Lung (tissue), 12 donors: Measurements from ENCODE around the gene POU6F1. TPM values are rescaled to one million over a fixed set of nuclear protein-coding genes. Genes with fewer than 3 reads are reported as not detected.

Experiments used
- ATAC-seq: fragments of 200-7000 bp; cut with Tn5 transposase; one replicate; pipeline ENCODE4 v1.9.1; 2020; ENCODE audit warnings: moderate number of reproducible peaks; ENCODE audit not compliant: insufficient read depth, low FRiP score
- DNase-seq, 3 donors: peaks; one replicate each; pipeline ENCODE4 v3.0.0-alpha.2; 2013 to 2017
- H3K27ac ChIP-seq, 2 donors: one replicate each; pipeline ENCODE4 v1.5.1; 2013; ENCODE audit warnings: mild to moderate bottlenecking in 2 of 2, moderate library complexity in 2 of 2, control low read depth in 1 of 2, inconsistent platforms in 1 of 2, low read depth in 1 of 2, low read length in 1 of 2
- H3K27me3 ChIP-seq, 3 donors: one replicate each; pipeline ENCODE4 v1.5.1; 2013; ENCODE audit warnings: low read length in 2 of 3; ENCODE audit not compliant: control insufficient read depth in 3 of 3, insufficient read depth in 3 of 3
- H3K36me3 ChIP-seq, 4 donors: one replicate each; pipeline ENCODE4 v1.5.1; 2013; ENCODE audit warnings: low read length in 4 of 4, mild to moderate bottlenecking in 1 of 4, moderate library complexity in 1 of 4; ENCODE audit not compliant: control insufficient read depth in 4 of 4, insufficient read depth in 4 of 4
- H3K4me1 ChIP-seq, 5 donors: one replicate each; pipeline ENCODE4 v1.5.1; 2013; ENCODE audit warnings: low read length in 5 of 5, mild to moderate bottlenecking in 2 of 5, moderate library complexity in 1 of 5; ENCODE audit not compliant: control insufficient read depth in 5 of 5, insufficient read depth in 5 of 5
- H3K4me3 ChIP-seq: one replicate; pipeline ENCODE4 v1.5.1; 2013; ENCODE audit warnings: mild to moderate bottlenecking, control low read depth, moderate library complexity
- H3K9ac ChIP-seq, 2 donors: one replicate each; pipeline ENCODE4 v1.5.1; 2013; ENCODE audit warnings: low read length in 2 of 2, control low read depth in 1 of 2; ENCODE audit not compliant: insufficient read depth in 1 of 2
- H3K9me3 ChIP-seq, 4 donors: one replicate each; pipeline ENCODE4 v1.5.1; 2013; ENCODE audit warnings: low read length in 3 of 4, mild to moderate bottlenecking in 1 of 4, moderate library complexity in 1 of 4; ENCODE audit not compliant: control insufficient read depth in 4 of 4, insufficient read depth in 3 of 4
- CTCF ChIP-seq: IDR thresholded peaks from 2 replicates; pipeline ENCODE4 v1.5.1; 2012; ENCODE audit warnings: mild to moderate bottlenecking; ENCODE audit errors: control extremely low read depth, extremely low read depth
- WGBS, 2 donors: extraction: QIAGEN DNeasy Blood & Tissue Kit; methylation state at CpG; one replicate each; pipeline ENCODE4 v1.1.7; 2013; 5-methylcytosine and 5-hydroxymethylcytosine counted together
- polyA plus RNA-seq, 2 donors: library from polyadenylated mRNA; stranded (reverse); fragments of 200-250 nt; gene quantifications; one replicate each; pipeline ENCODE4 v1.2.1, GENCODE V29; 2013
- total RNA-seq, 2 donors: library from RNA; depleted of rRNA in 1 of 2; stranded (reverse); fragments of >200 nt in 1 of 2; gene quantifications; one replicate each; pipeline ENCODE4 v1.2.1, GENCODE V29; 2014 to 2021
- donor health status: control.
- donor health status: control.
- donor health status: Bipolar disorder and iron deficiency.
- donor health status: healthy.
- donor health status: DM: yes; HTN: yes; CAD: no.

The POU6F1 gene
- total and polyA plus RNA-seq, 4 donors: 3.0 to 16.1 (median 9.2) TPM

DNA sequence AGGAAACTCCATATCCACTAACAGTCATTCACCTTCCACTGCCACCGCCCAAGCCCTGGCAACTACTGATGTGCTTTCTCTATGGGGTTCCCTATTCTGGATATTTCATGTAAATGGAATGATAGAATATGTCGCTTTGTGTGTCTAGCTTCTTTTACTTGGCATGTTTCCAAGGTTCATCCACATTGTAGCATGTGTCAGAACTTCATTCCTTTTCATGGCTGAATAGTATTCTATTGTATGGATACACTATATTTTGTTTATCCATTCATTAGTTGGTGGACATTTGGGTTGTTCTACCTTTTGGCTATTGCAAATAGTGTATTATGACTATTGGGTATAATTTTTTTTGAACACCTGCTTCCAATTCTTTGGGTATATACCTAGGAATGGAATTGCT, 8.6 kb downstream of the POU6F1 start:
- H3K4me3 ChIP-seq: no peak overlapping the region
- no peaks in the 10 kb centered on the region for H3K9me3 ChIP-seq
- no peak for DNase-seq
- no peak overlapping the region for H3K27ac ChIP-seq
- no peak for ATAC-seq
- H3K27me3 ChIP-seq: no peaks in the 10 kb centered on the region
- TF ChIP-seq CTCF: no peak
- H3K36me3 ChIP-seq: peaks cover 0 to 6% (median under 1%) of the 10 kb centered on the region in 4 donors
- 93 to 95% methylated on average over 2 of the region's 2 CpGs for WGBS, 2 donors
- H3K9ac ChIP-seq: no peak overlapping the region
- no peaks in the 10 kb centered on the region for H3K4me1 ChIP-seq

GRCh38 chr12:51208016-51208660, 9.7 kb downstream of the POU6F1 start:
- Histone ChIP-seq H3K4me1 (no peaks in the 10 kb centered on the region), H3K9ac (no peak overlapping the region), H3K4me3 (no peak overlapping the region), H3K9me3 (no peaks in the 10 kb centered on the region), H3K27me3 (no peaks in the 10 kb centered on the region), H3K27ac (no peak overlapping the region), H3K36me3 (peaks cover 0 to 10% (median 0%) of the 10 kb centered on the region in 4 donors)
- DNase-seq (no peak), ATAC-seq (no peak)
- TF ChIP-seq CTCF: no peak
- WGBS, 2 donors: 94 to 95% methylated on average over 7 of the region's 7 CpGs

- no peak overlapping the region for H3K4me3 ChIP-seq
- H3K27me3 ChIP-seq: no peaks in the 10 kb centered on the region
- no peaks in the 10 kb centered on the region for H3K4me1 ChIP-seq
- DNase-seq (no peak), ATAC-seq (no peak)
- no peaks in the 10 kb centered on the region for H3K9me3 ChIP-seq
- no peak overlapping the region for H3K27ac ChIP-seq
- TF ChIP-seq CTCF: no peak
- H3K9ac ChIP-seq: no peak overlapping the region
- WGBS, 2 donors: 93 to 96% methylated on average over 6 of the region's 6 CpGs
- peaks cover 0 to 6% (median 2%) of the 10 kb centered on the region in 4 donors for H3K36me3 ChIP-seq
These were observed 12.5 kb downstream of the POU6F1 start for GRCh38 chr12:51205350-51205749.

GRCh38 chr12:51202718-51203117, 15.1 kb downstream of the POU6F1 start:
- TF ChIP-seq CTCF: no peak
- WGBS, 2 donors: 92 to 93% methylated on average over 5 of the region's 5 CpGs
- H3K4me1 ChIP-seq: peaks cover 0 to 4% (median 0%) of the 10 kb centered on the region in 5 donors
- H3K9ac ChIP-seq: no peak overlapping the region
- H3K9me3 ChIP-seq: no peaks in the 10 kb centered on the region
- H3K27ac ChIP-seq: no peak overlapping the region
- no peaks in the 10 kb centered on the region for H3K27me3 ChIP-seq
- peaks cover 0 to 7% (median 2%) of the 10 kb centered on the region in 4 donors for H3K36me3 ChIP-seq
- H3K4me3 ChIP-seq: no peak overlapping the region
- no peak for ATAC-seq
- no peak for DNase-seq
